Astrocyte (in vitro differentiated cells and primary cell): Measurements from ENCODE around the gene INPP4B. TPM values are rescaled to one million over a fixed set of nuclear protein-coding genes. Genes with fewer than 3 reads are reported as not detected.

ENCODE experiments used
- DNase-seq: peaks from one replicate; pipeline ENCODE4 v3.0.0-alpha.2; 2010; ENCODE audit warnings: low read depth
- FAIRE-seq: peaks from 2 replicates; lab custom pipeline; 2011; peaks lifted over from hg19 to GRCh38; lab: Jason Lieb, UNC
- H2AFZ ChIP-seq: 2 replicates; pipeline ENCODE4 v1.6.0; 2012; ENCODE audit warnings: low read depth, low read length, inconsistent platforms
- H3K27ac ChIP-seq: 2 replicates; pipeline ENCODE4 v1.5.1; 2011; ENCODE audit warnings: low read depth, low read length, inconsistent platforms
- H3K27me3 ChIP-seq: 2 replicates; pipeline ENCODE4 v1.6.0; 2011; ENCODE audit warnings: low read length, inconsistent platforms; ENCODE audit not compliant: insufficient read depth
- H3K36me3 ChIP-seq: 2 replicates; pipeline ENCODE4 v1.5.1; 2011; ENCODE audit warnings: low read length, inconsistent platforms; ENCODE audit not compliant: insufficient read depth
- H3K4me1 ChIP-seq: 2 replicates; pipeline ENCODE4 v1.5.1; 2011; ENCODE audit warnings: low read length, inconsistent platforms; ENCODE audit not compliant: insufficient read depth
- H3K4me2 ChIP-seq: 2 replicates; pipeline ENCODE4 v1.6.0; 2012; ENCODE audit warnings: low read length, inconsistent platforms
- H3K4me3 ChIP-seq: 2 replicates; pipeline ENCODE4 v1.5.1; 2011; ENCODE audit warnings: low read depth, mild to moderate bottlenecking, low read length, inconsistent platforms; ENCODE audit not compliant: insufficient read depth
- H3K79me2 ChIP-seq: 2 replicates; pipeline ENCODE4 v1.6.0; 2012; ENCODE audit warnings: mild to moderate bottlenecking, low read length, inconsistent platforms; ENCODE audit not compliant: insufficient read depth
- H3K9ac ChIP-seq: 2 replicates; pipeline ENCODE4 v1.6.0; 2012; ENCODE audit warnings: mild to moderate bottlenecking, low read length, inconsistent platforms
- H3K9me3 ChIP-seq: 2 replicates; pipeline ENCODE4 v1.5.1; 2012; ENCODE audit warnings: low read depth, mild to moderate bottlenecking, low read length, inconsistent platforms; ENCODE audit not compliant: insufficient read depth
- H4K20me1 ChIP-seq: 2 replicates; pipeline ENCODE4 v1.6.0; 2012; ENCODE audit warnings: low read length, inconsistent platforms; ENCODE audit not compliant: insufficient read depth
- H3K27ac Mint-ChIP-seq: one replicate; pipeline ENCODE4 v1.8.0; 2021; ENCODE audit warnings: mild to moderate bottlenecking, mixed read lengths; ENCODE audit not compliant: unreplicated experiment
- H3K27me3 Mint-ChIP-seq: one replicate; pipeline ENCODE4 v1.8.0; 2021; ENCODE audit warnings: low read depth, mixed read lengths; ENCODE audit not compliant: unreplicated experiment
- H3K36me3 Mint-ChIP-seq: one replicate; pipeline ENCODE4 v1.8.0; 2021; ENCODE audit warnings: low read depth, mixed read lengths; ENCODE audit not compliant: unreplicated experiment
- H3K4me1 Mint-ChIP-seq: one replicate; pipeline ENCODE4 v1.8.0; 2021; ENCODE audit warnings: low read depth, mixed read lengths; ENCODE audit not compliant: unreplicated experiment
- H3K4me3 Mint-ChIP-seq: one replicate; pipeline ENCODE4 v1.8.0; 2021; ENCODE audit warnings: mild to moderate bottlenecking, moderate library complexity, mixed read lengths; ENCODE audit not compliant: unreplicated experiment
- H3K9me3 Mint-ChIP-seq: one replicate; pipeline ENCODE4 v1.8.0; 2021; ENCODE audit warnings: mild to moderate bottlenecking, mixed read lengths; ENCODE audit not compliant: unreplicated experiment
- CTCF ChIP-seq: IDR thresholded peaks from 2 replicates; pipeline ENCODE4 v1.5.1; 2011; ENCODE audit warnings: low read depth, mild to moderate bottlenecking, inconsistent platforms, low read length, moderate library complexity; ENCODE audit not compliant: insufficient read depth
- EZH2 ChIP-seq: IDR thresholded peaks from 2 replicates; pipeline ENCODE4 v1.6.1; 2012; ENCODE audit warnings: mild to moderate bottlenecking, low read length, inconsistent platforms; ENCODE audit not compliant: insufficient read depth
- total RNA-seq: library from RNA; stranded (reverse); gene quantifications from 2 replicates; pipeline ENCODE4 v1.2.1, GENCODE V29; 2021

INPP4B gene
- total RNA-seq, 1 donor from 2014 or later: 2.8 TPM

GRCh38 chr4:142557239-142557801 is 288.8 kb downstream of the INPP4B start:
- no peaks in the 10 kb centered on the region for H4K20me1 ChIP-seq
- no peak overlapping the region for H3K27ac ChIP-seq
- H3K79me2 ChIP-seq: no peaks in the 10 kb centered on the region
- FAIRE-seq (no peak), DNase-seq (no peak)
- no peak overlapping the region for H3K9ac ChIP-seq
- H3K9me3 Mint-ChIP-seq: no peaks in the 10 kb centered on the region
- no peaks in the 10 kb centered on the region for H3K36me3 ChIP-seq
- peaks cover 29% of the 10 kb centered on the region for H3K4me1 Mint-ChIP-seq
- H3K4me2 ChIP-seq: no peak overlapping the region
- no peaks in the 10 kb centered on the region for H3K9me3 ChIP-seq
- H3K4me3 Mint-ChIP-seq: no peak overlapping the region
- no peak overlapping the region for H2AFZ ChIP-seq
- H3K4me1 ChIP-seq: peaks cover 4% of the 10 kb centered on the region
- no peaks in the 10 kb centered on the region for H3K36me3 Mint-ChIP-seq
- H3K27me3 Mint-ChIP-seq: no peaks in the 10 kb centered on the region
- H3K4me3 ChIP-seq: no peak overlapping the region
- no peaks in the 10 kb centered on the region for H3K27me3 ChIP-seq
- TF ChIP-seq EZH2 (no peak), CTCF (no peak)
- H3K27ac Mint-ChIP-seq: no peak overlapping the region

- FAIRE-seq (no peak), DNase-seq (no peak)
- Histone ChIP-seq H3K9ac (no peak overlapping the region), H3K4me2 (no peak overlapping the region), H3K4me1 (peaks cover 4% of the 10 kb centered on the region), H3K9me3 (no peaks in the 10 kb centered on the region), H3K27me3 (no peaks in the 10 kb centered on the region), H3K79me2 (no peaks in the 10 kb centered on the region), H2AFZ (no peak overlapping the region), H3K36me3 (no peaks in the 10 kb centered on the region), H3K27ac (no peak overlapping the region), H3K4me3 (no peak overlapping the region), H4K20me1 (no peaks in the 10 kb centered on the region)
- Mint-ChIP-seq H3K4me1 (peaks cover 35% of the 10 kb centered on the region), H3K9me3 (no peaks in the 10 kb centered on the region), H3K36me3 (no peaks in the 10 kb centered on the region), H3K27ac (no peak overlapping the region), H3K4me3 (no peak overlapping the region), H3K27me3 (no peaks in the 10 kb centered on the region)
- no peak for TF ChIP-seq CTCF
- no peak for TF ChIP-seq EZH2
These were observed 289.4 kb downstream of the INPP4B start for GRCh38 chr4:142556570-142557238.

- Mint-ChIP-seq H3K9me3 (no peaks in the 10 kb centered on the region), H3K4me1 (peaks cover 41% of the 10 kb centered on the region), H3K4me3 (no peak overlapping the region), H3K27me3 (no peaks in the 10 kb centered on the region), H3K27ac (no peak overlapping the region), H3K36me3 (no peaks in the 10 kb centered on the region)
- Histone ChIP-seq H3K9ac (no peak overlapping the region), H3K4me1 (peaks cover 6% of the 10 kb centered on the region), H2AFZ (no peak overlapping the region), H3K9me3 (no peaks in the 10 kb centered on the region), H3K79me2 (no peaks in the 10 kb centered on the region), H3K36me3 (no peaks in the 10 kb centered on the region), H3K4me2 (no peak overlapping the region), H3K27ac (no peak overlapping the region), H4K20me1 (no peaks in the 10 kb centered on the region), H3K4me3 (no peak overlapping the region), H3K27me3 (no peaks in the 10 kb centered on the region)
- FAIRE-seq (no peak), DNase-seq (no peak)
- no peak for TF ChIP-seq EZH2
- no peak for TF ChIP-seq CTCF
These were observed 290.1 kb downstream of the INPP4B start for GRCh38 chr4:142556048-142556447.
